NB4 (cell line): ENCODE data around the gene NHLRC2.
"Not testable (repeated sequence)": the region's sequence is repeated elsewhere in the genome, so short reads cannot be mapped to it uniquely, and the experiment has no call there.

Experiments used
- CTCF ChIP-seq: IDR thresholded peaks from one replicate; pipeline ENCODE4 v1.5.1; 2012; ENCODE audit warnings: low read depth, low read length
- POLR2A ChIP-seq: IDR thresholded peaks from 2 replicates; pipeline ENCODE4 v1.6.1; 2011; ENCODE audit warnings: mild to moderate bottlenecking; ENCODE audit not compliant: insufficient read length; ENCODE audit errors: extremely low read depth

- not testable (repeated sequence) for TF ChIP-seq POLR2A, CTCF
These were observed 33.2 kb upstream of the NHLRC2 start for GRCh38 chr10:113821306-113821705.
